Transverse colon (tissue), 4 donors: ENCODE measurements around the gene IL17REL. TPM values are rescaled to one million over a fixed set of nuclear protein-coding genes. Genes with fewer than 3 reads are reported as not detected.

ENCODE experiments used
- small RNA-seq, 4 donors: library from RNA; depleted of rRNA; stranded (forward); fragments of <200 nt; gene quantifications; one replicate each; pipeline ENCODE3, GENCODE V24; 2016
- total RNA-seq, 4 donors: library from RNA; depleted of rRNA; stranded (reverse); fragments of >200 nt; gene quantifications; one replicate each; pipeline ENCODE4 v1.1.0, GENCODE V29; 2016

IL17REL gene
- total RNA-seq, 4 donors from 2014 or later = 0.32 to 2.2 (median 1.3) TPM

Small RNA genes lying within 50 kb of the gene (small RNA-seq; reads per million reads assigned to genes)
- 0 to 1.1 (median 0.30) reads per million in 4 donors for gene MIR6821

Other genes starting within 250 kb of the IL17REL start
- 10 to 100 TPM; 43.4 to 70.5 (median 50.3) TPM for gene BRD1, start 184.9 kb downstream of the IL17REL start, total RNA-seq
- gene ZBED4, start 158.9 kb downstream of the IL17REL start, total RNA-seq = 10 to 100 TPM; 19.9 to 30.7 (median 24.9) TPM
- gene ALG12, start 94.3 kb downstream of the IL17REL start, total RNA-seq = 10 to 100 TPM; 10.1 to 24.4 (median 18.3) TPM
- gene CRELD2, start 94.1 kb downstream of the IL17REL start, total RNA-seq = 10 to 100 TPM; 31.0 to 37.9 (median 36.4) TPM
- gene PIM3, start 52.0 kb downstream of the IL17REL start, total RNA-seq = 100 to 1,000 TPM; 115 to 290 (median 147) TPM
- gene TTLL8, start 45.5 kb upstream of the IL17REL start, total RNA-seq = not detected
- not detected for gene MLC1, start 72.7 kb upstream of the IL17REL start, total RNA-seq
- under 1 TPM in 3 of 4 donors, not detected in 1; 0.20 to 0.48 (median 0.41) TPM for gene MOV10L1, start 77.2 kb upstream of the IL17REL start, total RNA-seq
- under 1 TPM in 1 of 4 donors, not detected in 3; 0.32 TPM for gene PANX2, start 158.0 kb upstream of the IL17REL start, total RNA-seq
- gene TRABD, start 173.1 kb upstream of the IL17REL start, total RNA-seq = 100 to 1,000 TPM in 1 of 4 donors, 10 to 100 TPM in 3; 40.6 to 109 (median 69.4) TPM
- 10 to 100 TPM; 27.3 to 91.3 (median 35.1) TPM for gene SELENOO, start 188.2 kb upstream of the IL17REL start, total RNA-seq
- 100 to 1,000 TPM in 1 of 4 donors, 10 to 100 TPM in 3; 43.8 to 110 (median 73.1) TPM for gene TUBGCP6, start 232.3 kb upstream of the IL17REL start, total RNA-seq
- 100 to 1,000 TPM in 2 of 4 donors, 10 to 100 TPM in 2; 66.8 to 618 (median 142) TPM for gene HDAC10, start 238.5 kb upstream of the IL17REL start, total RNA-seq
- 1 to 10 TPM; 1.1 to 9.4 (median 3.3) TPM for gene MAPK12, start 248.9 kb upstream of the IL17REL start, total RNA-seq